LoVo (cell line): Measurements from ENCODE around the gene SEC24D.

Experiments
- DNase-seq: peaks from one replicate; pipeline ENCODE4 v3.0.0-alpha.2; 2016; ENCODE audit warnings: low spot score

The SEC24D gene

GRCh38 chr4:118774321-118774720, 61.6 kb downstream of the SEC24D start:
- DNase-seq, result no peak

- DNase-seq, result no peak
Measured at GRCh38 chr4:118773429-118773792, 62.5 kb downstream of the SEC24D start.

- no peak for DNase-seq
Measured at GRCh38 chr4:118772767-118773428, 63.0 kb downstream of the SEC24D start.

GRCh38 chr4:118772081-118772766, 63.7 kb downstream of the SEC24D start:
- DNase-seq, result peak; percentile 41

DNA sequence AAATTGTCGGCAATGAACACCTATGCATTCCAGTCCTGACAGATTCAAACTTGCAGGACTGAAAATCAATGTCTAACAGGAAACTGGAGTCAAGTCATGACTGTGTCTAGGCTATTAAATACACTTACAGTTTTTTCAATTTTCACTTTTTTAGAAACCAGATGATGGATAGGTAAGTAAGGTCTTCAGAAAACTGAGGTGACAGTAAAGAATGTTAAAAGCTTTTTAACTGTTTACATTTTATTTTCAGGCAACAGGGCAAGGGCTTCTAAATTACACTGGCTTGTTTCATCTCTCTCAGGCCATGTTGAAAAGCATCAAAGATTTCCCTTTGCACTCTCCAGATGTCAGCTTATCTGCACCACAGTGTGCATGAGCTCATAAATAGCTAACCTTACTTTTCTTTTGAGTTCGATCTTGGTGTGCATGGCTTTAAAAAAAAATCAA, 65.2 kb downstream of the SEC24D start:
- DNase-seq, result no peak

- no peak for DNase-seq
Measured at GRCh38 chr4:118769161-118769560, 66.8 kb downstream of the SEC24D start.

DNA sequence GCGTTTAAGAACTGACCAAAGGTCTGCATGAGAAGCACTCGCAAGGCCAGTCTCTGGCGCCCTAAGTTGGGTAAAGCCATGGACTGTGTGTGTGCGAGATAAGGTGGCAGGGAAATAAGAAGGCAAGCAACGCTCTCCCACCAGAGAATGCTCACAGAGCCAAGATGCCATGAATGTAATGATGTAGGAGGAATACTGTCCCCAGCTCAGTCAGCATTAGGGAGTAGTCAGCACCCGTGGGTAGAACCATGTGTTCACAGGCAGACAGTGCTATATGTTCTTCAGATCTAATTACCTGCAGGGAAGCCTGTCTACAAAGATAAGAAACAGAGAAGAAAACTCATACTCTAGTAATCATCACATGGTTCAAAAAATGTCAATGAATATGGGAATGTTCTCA, 68.8 kb downstream of the SEC24D start:
- DNase-seq, result no peak

DNA sequence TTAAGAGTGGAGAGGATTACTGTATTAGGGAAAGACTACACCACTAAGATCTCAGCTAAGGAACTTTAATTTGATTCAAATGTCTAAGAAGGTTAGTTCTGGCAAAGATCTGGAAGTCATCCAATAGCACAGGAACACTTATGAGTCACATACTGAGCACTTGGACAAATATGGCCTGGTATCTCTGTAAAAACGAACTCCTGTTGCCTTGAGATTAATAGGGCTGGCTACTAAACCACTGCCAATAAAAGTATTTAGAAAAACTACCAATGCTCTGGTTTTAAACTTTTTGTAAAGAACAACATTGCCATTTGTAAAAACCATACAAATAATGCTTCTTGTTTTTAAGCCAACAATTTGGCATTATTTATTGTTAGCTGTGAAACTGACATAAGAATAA, 70.5 kb downstream of the SEC24D start:
- peak; percentile 50 for DNase-seq

- DNase-seq, result no peak
Measured at GRCh38 chr4:118762730-118763477, 73.0 kb downstream of the SEC24D start.

DNA sequence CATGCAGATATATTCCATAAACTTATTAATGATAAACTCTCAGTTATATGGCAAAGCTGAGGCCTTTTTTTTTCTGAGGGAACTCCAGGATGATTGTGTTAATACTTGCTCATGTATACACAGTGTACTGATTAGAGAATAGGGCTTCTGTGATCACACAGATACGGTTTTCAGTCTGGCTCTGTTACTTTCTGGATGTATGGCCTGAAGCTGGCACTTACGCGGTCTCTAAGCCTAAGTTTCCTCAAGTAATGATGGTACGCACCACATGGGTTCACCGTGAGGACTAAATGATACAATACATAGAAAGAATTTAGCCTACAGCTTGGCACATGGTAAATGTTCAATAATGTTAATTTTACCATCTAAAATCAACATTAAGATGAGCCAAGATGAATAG, 73.8 kb downstream of the SEC24D start:
- no peak for DNase-seq

DNA sequence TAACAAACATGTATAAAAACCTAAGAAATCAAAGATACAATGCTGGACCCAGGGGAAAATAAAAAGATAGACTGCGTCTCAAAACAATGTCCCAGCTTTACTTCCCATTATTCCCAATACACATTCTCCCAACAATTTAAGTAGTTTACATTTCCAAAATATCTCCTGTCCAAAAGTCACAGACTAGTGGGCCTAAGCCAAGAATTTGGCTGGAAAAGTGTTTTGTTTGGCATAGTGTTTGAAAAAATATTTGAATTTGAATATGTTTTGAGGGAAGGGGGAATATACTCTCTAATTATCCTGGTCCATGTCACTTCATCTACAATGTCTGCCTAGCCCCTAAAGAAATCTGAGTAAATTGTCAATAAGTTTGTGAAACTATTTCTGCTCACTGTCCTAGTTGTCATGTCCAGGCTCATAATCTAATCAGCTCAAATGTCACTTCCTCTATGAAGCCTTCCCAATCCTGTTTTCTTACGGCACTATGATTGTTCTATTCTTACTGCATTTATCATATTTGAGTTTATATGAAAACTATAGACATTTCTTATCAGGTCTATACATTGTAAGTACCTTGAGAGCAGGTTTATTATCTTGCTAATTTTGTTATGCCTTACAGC, 74.4 kb downstream of the SEC24D start:
- no peak for DNase-seq

GRCh38 chr4:118760493-118760892, 75.4 kb downstream of the SEC24D start:
- DNase-seq, result no peak

- DNase-seq, result no peak
Measured at GRCh38 chr4:118760092-118760491, 75.8 kb downstream of the SEC24D start.

- no peak for DNase-seq
Measured at GRCh38 chr4:118759481-118759880, 76.4 kb downstream of the SEC24D start.

- no peak for DNase-seq
Measured at GRCh38 chr4:118758293-118758692, 77.6 kb downstream of the SEC24D start.

DNA sequence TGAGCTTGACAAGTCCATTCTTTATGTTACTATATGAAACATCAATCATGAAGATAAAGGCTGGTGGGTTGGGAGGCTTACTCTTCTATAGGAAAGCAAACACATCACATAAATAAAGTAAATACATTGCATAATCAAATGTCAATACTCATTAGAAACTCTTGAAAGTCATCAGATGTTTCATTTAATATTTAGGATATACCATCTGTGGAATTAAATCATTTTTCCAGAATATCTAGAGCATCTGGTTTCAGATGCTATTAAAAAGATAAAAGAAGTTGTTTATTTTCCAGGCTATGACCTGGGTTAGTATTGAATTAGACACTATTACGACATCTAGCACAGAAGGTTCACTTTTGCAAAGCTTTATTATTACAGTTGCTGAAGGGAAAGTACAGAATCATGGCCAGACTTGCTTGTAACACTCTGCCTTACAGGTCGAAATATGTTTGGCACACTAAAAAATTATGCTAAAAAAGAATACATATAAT, 78.1 kb downstream of the SEC24D start:
- DNase-seq, result no peak

- no peak for DNase-seq
Measured at GRCh38 chr4:118756958-118757357, 79.0 kb downstream of the SEC24D start.

DNA sequence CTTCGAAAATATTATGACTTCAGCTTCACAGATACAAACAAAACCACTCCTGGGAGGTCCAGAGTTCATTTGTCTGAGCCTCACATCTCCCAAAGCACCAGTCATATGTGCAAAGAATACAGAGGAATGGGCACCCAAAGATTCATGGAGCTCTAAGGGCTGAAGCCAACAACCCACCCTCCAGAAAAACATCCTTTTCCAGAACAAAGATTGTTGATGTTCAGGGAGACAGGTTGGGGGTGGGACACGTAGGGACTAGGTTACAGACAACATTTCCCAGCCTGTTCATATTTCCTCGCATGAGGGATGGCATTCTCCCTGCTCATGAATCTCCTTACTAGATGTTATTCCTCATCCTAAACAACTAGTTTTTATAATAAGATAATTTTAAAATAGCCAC, 79.5 kb downstream of the SEC24D start:
- DNase-seq, result no peak

- no peak for DNase-seq
Measured at GRCh38 chr4:118755438-118756226, 80.3 kb downstream of the SEC24D start.

GRCh38 chr4:118754890-118755289, 81.0 kb downstream of the SEC24D start:
- no peak for DNase-seq

DNA sequence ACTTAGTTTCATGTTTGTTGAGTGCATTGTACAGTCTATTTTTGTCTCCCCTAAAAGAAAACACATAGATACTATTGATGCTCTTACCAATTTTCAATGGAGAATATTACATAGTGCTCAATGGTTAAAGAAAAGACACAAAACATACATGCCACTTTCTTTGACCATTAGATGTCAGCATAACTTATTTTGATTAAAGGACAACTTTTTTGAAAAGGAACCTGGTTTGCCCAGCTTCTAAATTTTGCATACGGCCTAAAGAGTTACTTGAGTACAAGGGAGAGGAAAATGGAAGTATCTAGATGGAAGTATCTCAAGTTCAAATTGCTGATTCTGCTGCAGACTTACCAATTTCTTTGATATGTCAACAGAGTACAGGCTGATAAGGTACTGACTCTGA, 82.2 kb downstream of the SEC24D start:
- DNase-seq, result no peak

DNA sequence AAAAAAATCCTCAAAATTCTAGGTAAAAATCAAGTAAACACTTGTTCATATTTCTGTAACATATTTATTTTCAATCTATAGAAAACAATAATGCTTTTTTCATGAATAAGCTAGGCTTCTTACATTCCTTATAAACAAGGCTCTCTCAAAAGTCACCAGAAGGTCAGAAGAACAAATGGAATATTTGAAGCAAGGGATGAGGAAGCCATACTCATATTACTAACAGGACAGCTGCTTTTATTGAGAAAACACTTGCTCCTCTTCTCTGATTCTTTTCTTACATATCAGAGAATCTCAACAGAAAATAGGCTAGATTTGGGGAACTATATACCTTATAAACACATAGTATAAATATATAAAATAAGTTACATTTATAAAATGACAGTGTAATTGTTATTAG, 82.8 kb downstream of the SEC24D start:
- DNase-seq, result no peak
